GM18909 (cell line): Measurements from ENCODE around the gene DGCR8.

ENCODE experiments used
- ATAC-seq: cut with Tn5 transposase; IDR thresholded peaks from one replicate; pipeline ENCODE4 v1.9.1; 2021; ENCODE audit warnings: mild to moderate bottlenecking; ENCODE audit not compliant: unreplicated experiment, poor library complexity

DGCR8 gene

DNA sequence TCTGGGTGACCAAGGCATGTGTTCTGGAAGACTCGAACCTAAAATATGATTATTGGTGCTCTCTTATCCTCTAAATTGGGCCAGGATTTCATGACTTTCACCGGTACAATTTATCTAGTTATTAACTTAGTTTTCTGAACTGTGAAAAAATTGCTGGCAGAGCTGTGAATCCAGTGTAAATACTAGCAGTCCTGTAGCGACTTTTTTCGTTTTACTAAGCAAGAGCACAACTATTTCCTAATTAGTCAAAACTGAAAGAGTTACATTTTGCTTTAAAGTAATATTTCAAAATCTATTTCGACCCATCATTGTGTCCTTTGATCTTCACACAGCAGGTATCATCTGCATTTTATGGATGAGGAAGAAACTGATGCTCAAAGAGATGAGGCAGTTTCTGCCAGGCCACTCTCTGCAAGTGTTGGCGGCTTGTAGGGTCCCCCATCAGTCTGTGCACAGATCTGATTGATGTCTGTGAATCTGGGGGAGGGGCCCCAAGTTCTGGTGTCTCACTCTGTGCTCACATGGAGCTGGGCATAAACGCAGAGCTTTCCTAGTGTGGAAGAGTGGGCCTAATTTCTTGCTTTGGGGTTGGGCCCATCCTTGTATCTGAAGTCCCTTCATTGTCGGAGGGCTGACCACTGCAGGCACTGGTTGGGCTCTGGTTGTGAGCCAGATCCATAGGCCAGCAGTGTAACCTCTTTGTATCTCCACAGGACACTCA, 38.4 kb downstream of the DGCR8 start:
- no peak for ATAC-seq

- ATAC-seq, result no peak
Measured at GRCh38 chr22:20121856-20122415, 41.9 kb downstream of the DGCR8 start.

- ATAC-seq, result no peak
Measured at GRCh38 chr22:20123366-20124082, 43.5 kb downstream of the DGCR8 start.

DNA sequence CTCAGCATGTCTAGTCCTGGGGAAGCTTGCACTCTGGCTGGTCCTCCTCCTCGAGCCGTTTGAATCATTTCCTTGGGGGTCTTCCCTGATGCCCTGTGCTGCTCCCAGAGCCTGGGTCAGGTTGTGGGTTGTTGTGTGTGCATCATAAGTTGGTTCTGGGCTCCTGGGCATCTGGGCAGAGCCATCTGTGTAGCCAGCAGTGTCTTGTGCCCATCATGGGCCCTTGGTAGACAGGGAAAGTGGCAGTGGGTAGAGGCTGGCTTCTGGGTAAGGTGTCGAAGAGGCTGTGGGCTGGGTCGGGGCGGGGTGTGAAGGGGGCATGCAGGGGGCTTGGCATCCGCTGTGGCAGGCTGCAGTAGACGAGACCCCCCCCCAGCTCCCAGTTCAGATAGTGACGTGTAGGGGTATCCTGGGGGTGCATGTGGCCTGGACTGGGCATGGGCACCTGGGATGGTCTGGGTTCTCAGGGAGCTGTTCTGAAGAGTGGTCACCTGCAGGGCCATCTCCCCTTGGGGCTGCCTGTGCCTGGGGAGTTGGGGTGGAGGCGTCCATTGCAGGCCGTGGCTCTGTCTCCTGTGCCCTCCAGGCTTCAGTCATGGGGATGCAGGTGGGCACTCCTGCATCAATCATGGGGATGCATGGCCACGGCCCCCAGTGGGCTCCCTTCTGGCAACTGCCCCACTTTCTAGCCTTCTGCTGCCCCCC, 44.2 kb downstream of the DGCR8 start:
- no peak for ATAC-seq

DNA sequence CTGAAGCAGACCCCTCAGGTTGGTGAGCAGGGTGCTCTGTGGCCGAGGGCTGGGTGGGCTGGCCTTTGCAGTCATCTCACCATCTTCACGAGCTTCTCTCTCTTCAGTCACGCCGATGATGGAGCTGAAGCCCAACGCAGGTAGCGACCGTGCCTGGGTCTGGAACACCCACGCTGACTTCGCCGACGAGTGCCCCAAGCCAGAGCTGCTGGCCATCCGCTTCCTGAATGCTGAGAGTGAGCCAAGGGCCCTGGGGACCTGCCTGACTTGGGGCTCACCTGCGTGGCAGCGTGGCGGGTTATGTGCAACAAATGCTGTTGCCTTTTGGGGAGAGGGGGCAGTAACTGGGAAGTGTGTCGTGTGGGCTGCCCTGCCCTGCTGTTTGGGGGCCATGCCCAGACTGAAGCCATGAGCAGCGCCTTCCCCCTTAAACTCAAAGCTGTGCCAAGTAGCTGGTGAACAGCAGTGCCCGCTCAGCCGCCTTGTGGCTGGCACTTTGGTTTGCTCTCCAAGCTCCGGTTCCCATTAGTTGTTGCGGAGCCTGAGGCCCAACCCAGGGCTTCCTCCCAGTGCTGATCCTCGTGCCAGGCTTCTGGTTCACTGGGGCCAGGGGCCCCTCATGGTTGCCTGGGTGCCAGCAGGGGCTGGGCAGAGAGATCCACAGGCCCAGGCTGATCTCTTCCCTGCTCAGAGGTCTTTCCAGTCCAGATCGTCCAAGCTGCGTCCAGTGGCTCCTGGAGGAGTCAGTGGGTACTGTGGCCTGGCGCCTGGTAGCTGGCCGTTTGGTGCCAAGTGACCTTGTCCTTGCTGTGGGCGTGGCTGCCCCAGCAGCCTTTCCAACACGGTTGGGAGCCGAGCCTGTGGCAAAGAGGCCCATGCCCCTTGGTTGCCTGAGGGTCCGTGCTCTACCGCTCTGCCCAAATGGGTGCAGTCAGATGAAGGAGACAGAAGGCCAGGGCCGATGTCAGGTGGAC, 45.4 kb downstream of the DGCR8 start:
- no peak for ATAC-seq

DNA sequence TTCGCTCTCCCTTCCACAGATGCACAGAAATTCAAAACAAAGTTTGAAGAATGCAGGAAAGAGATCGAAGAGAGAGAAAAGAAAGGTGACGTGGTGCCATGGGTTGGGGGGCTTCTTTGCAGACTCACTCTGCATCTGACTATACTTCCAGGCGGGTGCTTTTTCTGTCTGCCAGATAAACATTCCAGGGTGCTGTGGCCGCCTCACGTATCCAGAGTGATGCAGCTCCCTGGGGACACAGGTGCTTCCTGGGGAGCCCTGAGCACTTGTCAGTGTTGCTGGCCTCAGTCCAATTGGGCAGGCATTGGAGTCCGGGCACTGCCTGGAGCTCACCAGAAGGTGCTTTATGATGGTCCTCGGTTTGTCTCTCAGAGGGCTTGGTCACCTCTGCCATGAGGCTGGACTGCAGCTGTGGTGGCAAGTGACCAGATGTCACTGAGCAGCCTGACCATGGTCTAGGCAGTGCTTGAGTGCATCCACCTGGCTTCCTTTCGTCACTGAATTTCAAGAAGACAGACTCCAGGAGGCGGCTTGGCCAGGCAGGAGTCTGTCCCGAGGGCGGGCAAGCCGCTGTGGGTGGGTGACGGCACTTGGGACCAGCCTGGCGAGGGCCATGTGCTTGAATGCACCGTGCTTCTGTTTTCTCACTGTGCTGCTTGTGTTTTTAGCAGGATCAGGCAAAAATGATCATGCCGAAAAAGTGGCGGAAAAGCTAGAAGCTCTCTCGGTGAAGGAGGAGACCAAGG, 46.4 kb downstream of the DGCR8 start:
- no peak for ATAC-seq

- ATAC-seq, result no peak
Measured at GRCh38 chr22:20127318-20127868, 47.4 kb downstream of the DGCR8 start.

DNA sequence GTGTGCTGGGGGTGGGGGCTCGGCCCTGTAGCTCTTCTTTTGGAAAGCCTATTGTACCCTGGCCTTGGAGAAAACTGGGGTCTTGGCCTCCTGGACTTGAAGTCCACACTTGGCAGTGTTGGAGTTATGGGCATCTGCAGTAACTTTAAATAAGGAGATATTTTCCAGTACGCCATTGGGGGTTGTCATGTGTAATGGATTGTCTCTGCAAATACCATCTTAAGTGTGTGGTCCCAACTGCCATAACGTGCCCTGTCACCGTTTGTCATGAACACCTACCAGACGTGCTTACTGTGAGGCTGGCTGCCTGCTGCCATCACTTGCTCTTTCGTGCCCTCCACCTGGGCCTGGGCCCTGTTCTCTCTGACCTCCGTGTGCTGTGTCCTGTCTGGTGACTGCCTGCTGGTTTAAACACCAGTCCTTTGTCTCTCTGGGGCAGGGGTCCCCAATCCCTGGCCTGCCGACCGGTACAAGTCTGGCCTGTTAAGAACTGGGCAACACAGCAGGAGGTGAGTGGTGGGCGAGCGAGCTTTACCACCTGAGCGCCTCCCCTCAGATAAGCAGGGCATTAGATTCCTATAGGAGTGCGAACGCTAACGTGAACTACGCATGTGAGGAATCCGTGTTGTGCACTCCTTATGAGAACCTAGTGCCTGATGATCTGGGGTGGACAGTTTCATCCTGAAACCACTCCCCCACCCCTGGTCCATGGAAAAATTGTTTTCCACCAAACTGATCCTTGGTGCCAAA, 48.0 kb downstream of the DGCR8 start:
- ATAC-seq, result no peak

DNA sequence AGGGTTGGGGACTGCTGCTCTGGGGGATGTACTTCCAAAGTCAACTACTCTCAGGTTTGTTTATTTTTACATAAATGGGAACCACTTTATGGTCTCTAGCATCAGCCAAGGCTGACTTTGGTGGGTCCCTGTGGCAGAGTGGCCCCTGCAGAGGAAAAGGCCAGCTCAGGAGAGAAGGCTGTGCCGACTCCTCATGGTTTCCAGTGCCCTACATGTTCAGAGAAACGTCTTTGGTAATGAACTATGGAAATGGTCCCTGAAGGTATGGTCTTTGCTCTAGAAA, 48.5 kb downstream of the DGCR8 start:
- ATAC-seq, result no peak

DNA sequence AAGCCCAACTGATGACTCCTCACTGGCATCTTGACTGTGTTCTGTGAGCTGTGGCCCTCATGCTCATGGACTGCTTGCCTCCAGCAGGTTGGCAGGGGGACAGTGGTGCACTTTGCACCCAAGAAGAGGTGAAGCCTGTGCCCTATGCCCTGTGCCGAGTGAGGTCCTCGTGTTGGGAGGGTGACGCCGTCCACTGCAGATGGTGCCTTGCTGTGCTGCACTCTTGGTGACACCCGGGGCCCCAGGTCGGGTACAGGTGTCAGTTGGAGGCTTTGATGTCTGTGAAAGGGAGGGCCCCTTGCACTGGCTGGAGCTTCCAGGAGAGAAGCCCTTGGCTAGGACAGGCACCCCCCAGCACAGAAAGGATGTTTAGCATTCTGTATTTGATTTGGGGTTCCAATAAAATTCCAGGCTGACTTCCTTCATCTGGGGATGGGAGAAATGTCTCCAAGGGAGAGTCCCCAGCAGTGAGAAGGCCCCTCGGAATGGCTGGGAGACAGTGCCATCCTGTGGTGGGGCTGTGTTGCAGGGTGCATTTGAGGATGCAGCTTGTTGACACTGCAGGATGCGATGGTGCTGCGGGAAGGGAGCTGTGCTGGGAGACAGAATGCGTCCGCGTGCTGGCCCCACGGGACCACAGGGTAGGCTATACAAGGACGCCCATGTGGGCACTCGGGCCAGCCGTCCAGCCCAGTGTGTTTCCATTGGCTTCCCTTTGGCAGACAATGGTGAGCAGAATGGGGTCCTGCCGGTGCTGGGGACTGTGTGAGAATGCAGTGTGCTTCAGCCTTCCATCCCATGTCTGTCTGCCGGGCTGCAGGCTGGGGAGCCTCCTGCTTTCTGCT, 49.1 kb downstream of the DGCR8 start:
- ATAC-seq, result no peak

- no peak for ATAC-seq
Measured at GRCh38 chr22:20129747-20130014, 49.6 kb downstream of the DGCR8 start.

GRCh38 chr22:20130319-20130718, 50.3 kb downstream of the DGCR8 start:
- ATAC-seq, result no peak

GRCh38 chr22:20130731-20131596, 50.9 kb downstream of the DGCR8 start:
- peak; percentile 50 for ATAC-seq

DNA sequence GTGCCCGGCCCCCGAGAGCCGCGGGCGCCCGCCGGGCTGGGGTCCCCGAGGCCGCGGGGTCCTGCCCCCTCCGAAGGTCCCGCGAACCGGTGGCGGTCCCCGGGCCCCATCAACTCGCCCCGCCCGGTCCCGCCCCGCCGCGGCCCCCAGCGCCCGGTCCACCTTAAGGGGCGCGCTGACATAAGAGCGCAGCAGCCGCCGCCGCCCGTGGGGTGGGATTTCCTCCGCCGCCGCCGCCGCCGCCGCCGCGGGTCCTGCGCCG, 51.5 kb downstream of the DGCR8 start, which contains the start of gene ZDHHC8:
Gene ZDHHC8 (plus strand): TSS at position 208 of the 262 bp plus-strand sequence. CDS start 144 bp downstream, outside the sequence.
- ATAC-seq, result peak; percentile 35

DNA sequence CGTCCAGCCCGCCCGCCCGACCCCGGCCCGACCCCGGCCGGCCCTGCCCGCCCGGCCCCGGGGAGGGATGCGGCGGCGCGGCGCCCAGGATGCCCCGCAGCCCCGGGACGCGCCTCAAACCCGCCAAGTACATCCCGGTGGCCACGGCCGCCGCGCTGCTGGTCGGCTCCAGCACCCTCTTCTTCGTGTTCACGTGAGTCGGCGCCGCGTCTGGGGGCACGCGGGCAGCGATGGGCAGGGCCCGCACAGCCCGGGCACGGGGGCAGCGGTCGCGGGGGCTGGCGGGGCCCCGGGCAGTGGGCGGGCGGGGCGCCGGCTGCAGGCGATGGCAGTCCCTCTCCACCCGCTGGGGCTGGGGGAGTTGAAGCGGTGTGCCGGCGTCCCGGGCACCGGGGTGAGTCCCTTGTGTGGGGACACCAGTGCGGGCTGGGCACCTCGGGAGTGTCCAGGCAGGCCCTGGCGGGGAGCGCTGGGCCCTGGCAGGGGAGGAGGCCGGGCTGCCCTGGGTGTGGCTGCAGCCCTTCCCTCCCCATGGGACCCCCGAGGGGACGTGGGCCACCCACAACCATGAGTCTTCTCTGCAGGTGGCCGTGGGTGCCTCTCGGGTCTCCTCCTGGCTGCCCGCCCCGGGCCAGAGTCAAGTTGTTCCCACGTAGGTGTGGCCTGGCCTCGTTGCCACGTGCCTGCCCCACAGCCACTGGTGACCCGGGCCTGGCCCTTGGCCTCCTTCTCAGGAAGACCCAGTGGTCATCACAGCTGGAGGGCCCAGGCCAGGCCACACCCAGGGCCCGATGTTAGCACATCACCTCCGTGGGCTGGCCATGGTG, 52.0 kb downstream of the DGCR8 start:
- ATAC-seq, result peak; percentile 20

DNA sequence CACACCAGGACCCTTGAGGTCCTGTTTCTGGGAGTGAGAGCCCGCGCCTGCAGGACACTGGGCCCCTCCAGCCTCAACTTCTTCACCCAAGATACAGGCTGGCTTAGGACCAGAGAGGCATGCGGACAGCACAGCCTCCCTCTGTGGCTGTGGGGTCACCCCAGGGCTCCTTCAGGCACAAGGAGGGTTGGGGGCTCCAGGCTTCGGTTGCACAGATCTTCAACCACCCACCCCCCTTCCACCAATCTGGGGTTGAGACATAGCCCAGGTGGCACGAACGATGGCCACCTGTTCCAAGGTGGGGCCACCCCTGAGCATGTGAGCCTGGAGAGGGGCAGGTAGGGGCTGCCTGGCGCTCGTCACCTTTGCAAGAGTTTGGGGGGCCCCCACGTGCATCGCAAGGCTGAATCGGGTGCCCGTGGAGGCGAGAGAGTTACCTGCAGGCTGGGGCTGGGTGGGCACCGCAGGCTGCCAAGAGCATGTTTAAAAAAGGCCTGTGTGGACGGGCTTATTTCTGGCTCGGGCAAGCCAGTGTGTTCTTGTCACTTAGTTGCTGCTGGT, 52.7 kb downstream of the DGCR8 start:
- ATAC-seq, result no peak
